PC-3 (cell line): Measurements from ENCODE around the gene XPR1. TPM values are rescaled to one million over a fixed set of nuclear protein-coding genes. Genes with fewer than 3 reads are reported as not detected.
A peak's percentile ranks its signal among the peaks of the same experiment; 100 is the strongest.

Experiments used
- ATAC-seq: fragments of 200-7000 bp; cut with Tn5 transposase; 2 replicates; pipeline ENCODE4 v1.9.1; 2020; ENCODE audit warnings: mild to moderate bottlenecking, moderate library complexity
- BruUV-seq: library from RNA; stranded (reverse); fragments of 400-500 nt; replicated peaks from 2 replicates; lab custom pipeline; 2021; lab: Mats Ljungman, UMichigan
- CTCF ChIA-PET: fragments of 300-600 bp; sonication (Branson Sonifier 250); formaldehyde crosslinking; loops from one replicate; lab custom pipeline; 2022; ENCODE audit warnings: antibody characterized with exemption; lab: Charles Lee
- POLR2A ChIA-PET: fragments of 300-600 bp; sonication (Branson Sonifier 250); formaldehyde crosslinking; loops from one replicate; lab custom pipeline; 2022; ENCODE audit warnings: antibody characterized with exemption; ENCODE audit not compliant: unreplicated experiment; lab: Charles Lee
- DNase-seq: peaks from one replicate; pipeline ENCODE4 v3.0.0-alpha.2; 2015
- H2AFZ ChIP-seq: fragments of 300-600 bp; sonication (generic); 2 replicates; pipeline ENCODE4 v1.6.0; 2016; ENCODE audit warnings: antibody characterized with exemption, low read length
- H3F3A ChIP-seq: fragments of 300-600 bp; sonication (generic); one replicate; pipeline ENCODE4 v1.6.0; 2017; ENCODE audit warnings: antibody characterized with exemption, low read length, control low read depth, mild to moderate bottlenecking; ENCODE audit not compliant: unreplicated experiment
- H3K27ac ChIP-seq: fragments of 300-600 bp; sonication (generic); 2 replicates; pipeline ENCODE4 v1.5.1; 2016; ENCODE audit warnings: mild to moderate bottlenecking, low read length
- H3K27me3 ChIP-seq: fragments of 300-600 bp; sonication (generic); 2 replicates; pipeline ENCODE4 v1.6.1; 2016; ENCODE audit warnings: low read length, mixed read lengths
- H3K36me3 ChIP-seq: fragments of 300-600 bp; sonication (generic); 2 replicates; pipeline ENCODE4 v1.6.1; 2016; ENCODE audit warnings: low read depth, mixed run types, low read length, mixed read lengths
- H3K4me1 ChIP-seq: fragments of 300-600 bp; sonication (generic); 2 replicates; pipeline ENCODE4 v1.5.1; 2016; ENCODE audit warnings: low read length; ENCODE audit not compliant: insufficient read depth
- H3K4me2 ChIP-seq: fragments of 300-600 bp; sonication (generic); 2 replicates; pipeline ENCODE4 v1.6.0; 2016; ENCODE audit warnings: low read length
- H3K4me3 ChIP-seq: fragments of 300-600 bp; sonication (generic); 2 replicates; pipeline ENCODE4 v1.5.1; 2016; ENCODE audit warnings: mild to moderate bottlenecking, low read length, mixed read lengths
- H3K79me2 ChIP-seq: fragments of 300-600 bp; sonication (generic); 2 replicates; pipeline ENCODE4 v1.6.1; 2017; ENCODE audit warnings: low read length, mixed read lengths
- H3K9ac ChIP-seq: fragments of 300-600 bp; sonication (generic); 2 replicates; pipeline ENCODE4 v1.6.0; 2016; ENCODE audit warnings: mild to moderate bottlenecking, low read length
- H3K9me2 ChIP-seq: fragments of 300-600 bp; sonication (generic); replicated peaks from 2 replicates; pipeline ENCODE4 v1.6.1; 2016; ENCODE audit warnings: mixed run types, low read length, mixed read lengths
- H3K9me3 ChIP-seq: fragments of 300-600 bp; sonication (generic); 2 replicates; pipeline ENCODE4 v1.6.1; 2016; ENCODE audit warnings: low read length, mixed read lengths
- H4K20me1 ChIP-seq: fragments of 300-600 bp; sonication (generic); 2 replicates; pipeline ENCODE4 v1.6.1; 2016; ENCODE audit warnings: low read length, mixed read lengths
- EZH2 ChIP-seq: fragments of 300-600 bp; sonication (generic); IDR thresholded peaks from one replicate; pipeline ENCODE4 v1.6.1; 2017; ENCODE audit warnings: antibody characterized with exemption, mild to moderate bottlenecking, low read length; ENCODE audit not compliant: unreplicated experiment
- EZH2phosphoT487 ChIP-seq: fragments of 300-600 bp; sonication (generic); IDR thresholded peaks from 2 replicates; pipeline ENCODE4 v1.6.1; 2018; ENCODE audit warnings: mild to moderate bottlenecking, antibody characterized with exemption, low read length, borderline replicate concordance
- intact Hi-C: fragments of 100-400 bp; cut with micrococcal nuclease; formaldehyde crosslinking; loops from 2 replicates; pipeline ENCODE4 v1.9.0; 2023
- total RNA-seq: library from RNA; depleted of rRNA; stranded (reverse); fragments of >200 nt; gene quantifications from 2 replicates; pipeline ENCODE4 v1.2.3, GENCODE V29; 2014
- TF ChIP-seq, protein P1 (sequence below): fragments of 300-600 bp; sonication (generic); conservative IDR thresholded peaks from 2 replicates; pipeline ENCODE4 v1.5.1; 2017; ENCODE audit warnings: antibody characterized with exemption, low read depth, mild to moderate bottlenecking, low read length

The XPR1 gene
- total RNA-seq, 1 experiment from 2014 or later: 8.2 TPM

- POLR2A ChIA-PET: no interaction called here
- Histone ChIP-seq H2AFZ (no peak overlapping the region), H4K20me1 (no peaks in the 10 kb centered on the region), H3K27ac (no peak overlapping the region), H3K9me3 (no peaks in the 10 kb centered on the region), H3K4me3 (no peak overlapping the region), H3K27me3 (no peaks in the 10 kb centered on the region), H3K79me2 (no peaks in the 10 kb centered on the region), H3K9me2 (no peaks in the 10 kb centered on the region), H3F3A (no peaks in the 10 kb centered on the region), H3K4me1 (no peaks in the 10 kb centered on the region), H3K36me3 (no peaks in the 10 kb centered on the region), H3K4me2 (no peak overlapping the region), H3K9ac (no peak overlapping the region)
- no peak for TF ChIP-seq EZH2phosphoT487
- TF ChIP-seq, protein P1, sequence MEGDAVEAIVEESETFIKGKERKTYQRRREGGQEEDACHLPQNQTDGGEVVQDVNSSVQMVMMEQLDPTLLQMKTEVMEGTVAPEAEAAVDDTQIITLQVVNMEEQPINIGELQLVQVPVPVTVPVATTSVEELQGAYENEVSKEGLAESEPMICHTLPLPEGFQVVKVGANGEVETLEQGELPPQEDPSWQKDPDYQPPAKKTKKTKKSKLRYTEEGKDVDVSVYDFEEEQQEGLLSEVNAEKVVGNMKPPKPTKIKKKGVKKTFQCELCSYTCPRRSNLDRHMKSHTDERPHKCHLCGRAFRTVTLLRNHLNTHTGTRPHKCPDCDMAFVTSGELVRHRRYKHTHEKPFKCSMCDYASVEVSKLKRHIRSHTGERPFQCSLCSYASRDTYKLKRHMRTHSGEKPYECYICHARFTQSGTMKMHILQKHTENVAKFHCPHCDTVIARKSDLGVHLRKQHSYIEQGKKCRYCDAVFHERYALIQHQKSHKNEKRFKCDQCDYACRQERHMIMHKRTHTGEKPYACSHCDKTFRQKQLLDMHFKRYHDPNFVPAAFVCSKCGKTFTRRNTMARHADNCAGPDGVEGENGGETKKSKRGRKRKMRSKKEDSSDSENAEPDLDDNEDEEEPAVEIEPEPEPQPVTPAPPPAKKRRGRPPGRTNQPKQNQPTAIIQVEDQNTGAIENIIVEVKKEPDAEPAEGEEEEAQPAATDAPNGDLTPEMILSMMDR: peak; percentile 71
- TF ChIP-seq EZH2: no peak
- intact Hi-C loops: loop anchor here (5.0 kb wide), 4 partner anchors 83 to 262 kb away; partner anchors contain the start of gene XPR1
- DNase-seq (peak; percentile 38), ATAC-seq (peak; percentile 53)
- CTCF ChIA-PET: interaction anchor here (1.0 kb wide), 1 partner anchor 84 kb away, joined by 4 read pairs; no protein-coding TSS in a partner anchor
- BruUV-seq: no TSS peak
Observed at GRCh38 chr1:180778782-180779398, 147.1 kb downstream of the XPR1 start.

- Histone ChIP-seq H3K4me1 (no peaks in the 10 kb centered on the region), H3K9ac (no peak overlapping the region), H3K36me3 (no peaks in the 10 kb centered on the region), H3K4me3 (no peak overlapping the region), H3F3A (no peaks in the 10 kb centered on the region), H3K9me2 (no peaks in the 10 kb centered on the region), H3K79me2 (no peaks in the 10 kb centered on the region), H3K4me2 (no peak overlapping the region), H3K27ac (no peak overlapping the region), H3K9me3 (no peaks in the 10 kb centered on the region), H2AFZ (no peak overlapping the region), H3K27me3 (no peaks in the 10 kb centered on the region), H4K20me1 (no peaks in the 10 kb centered on the region)
- ChIA-PET POLR2A (no interaction called here), CTCF (no interaction called here)
- intact Hi-C loops: loop anchor here (5.0 kb wide), 4 partner anchors 83 to 262 kb away; partner anchors contain the start of gene XPR1
- ATAC-seq: no peak
- DNase-seq: no peak
- BruUV-seq: no TSS peak
- TF ChIP-seq, protein P1: no peak
- no peak for TF ChIP-seq EZH2
- TF ChIP-seq EZH2phosphoT487: no peak
Observed at GRCh38 chr1:180779584-180779983, 147.8 kb downstream of the XPR1 start.

DNA sequence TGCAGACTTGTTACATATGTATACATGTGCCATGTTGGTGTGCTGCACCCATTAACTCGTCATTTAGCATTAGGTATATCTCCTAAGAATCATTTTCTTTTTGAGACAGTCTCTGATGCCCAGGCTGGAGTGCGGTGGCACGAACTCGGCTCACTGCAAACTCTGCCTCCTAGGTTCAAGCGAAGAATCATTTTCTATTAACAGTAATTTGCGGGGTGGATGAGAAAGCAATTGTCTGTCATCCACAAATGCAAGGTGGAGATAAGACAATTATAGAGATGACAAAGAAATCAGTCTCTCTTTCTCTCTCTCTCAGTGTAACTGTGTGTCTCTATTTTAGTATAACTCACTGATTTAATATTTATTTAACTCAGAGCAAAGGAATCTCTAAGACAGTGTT lies 149.9 kb downstream of the XPR1 start:
- TF ChIP-seq, protein P1: no peak
- TF ChIP-seq EZH2: no peak
- TF ChIP-seq EZH2phosphoT487: no peak
- intact Hi-C loops: no loop called here
- DNase-seq (no peak), ATAC-seq (no peak)
- CTCF ChIA-PET: no interaction called here
- POLR2A ChIA-PET: no interaction called here
- Histone ChIP-seq H3K9me2 (no peaks in the 10 kb centered on the region), H3K9ac (no peak overlapping the region), H3K4me3 (no peak overlapping the region), H4K20me1 (no peaks in the 10 kb centered on the region), H3K27ac (no peak overlapping the region), H3K27me3 (no peaks in the 10 kb centered on the region), H3K4me1 (no peaks in the 10 kb centered on the region), H3K79me2 (no peaks in the 10 kb centered on the region), H3F3A (no peaks in the 10 kb centered on the region), H3K4me2 (no peak overlapping the region), H3K36me3 (no peaks in the 10 kb centered on the region), H2AFZ (no peak overlapping the region), H3K9me3 (no peaks in the 10 kb centered on the region)
- BruUV-seq: no TSS peak
